ENCODE results near the gene SLC25A5. TPM values are rescaled to one million over a fixed set of nuclear protein-coding genes. Genes with fewer than 3 reads are reported as not detected.

Gene SLC25A5
- total RNA-seq, 4 donors from 2014 or later: 98.8 to 213 (median 135) TPM

DNA sequence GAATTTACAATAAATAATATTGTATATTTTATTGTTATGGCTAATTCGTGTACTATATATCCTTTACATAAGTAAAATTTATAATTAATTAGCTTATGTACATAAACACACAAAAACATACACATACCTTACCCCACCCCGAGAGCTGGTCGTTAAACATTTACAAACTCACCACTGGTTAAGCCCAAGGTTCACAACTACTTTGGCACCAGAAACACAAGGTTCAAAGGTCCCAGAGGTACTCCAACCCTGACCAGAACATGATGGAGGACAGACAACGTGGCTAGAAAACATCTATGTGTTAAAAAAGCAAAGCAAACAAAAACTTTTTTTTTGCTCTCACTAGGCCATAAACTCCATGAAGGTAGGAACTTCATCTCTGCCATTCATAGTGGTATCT is 37.7 kb downstream of the SLC25A5 start:
- intact Hi-C loops (cut with DNase I; ENCODE audit: low total_unique reads): no loop called here
- TF ChIP-seq POLR2A (IDR thresholded peaks at IDR 0.05): no peak
- TF ChIP-seq, protein P1, sequence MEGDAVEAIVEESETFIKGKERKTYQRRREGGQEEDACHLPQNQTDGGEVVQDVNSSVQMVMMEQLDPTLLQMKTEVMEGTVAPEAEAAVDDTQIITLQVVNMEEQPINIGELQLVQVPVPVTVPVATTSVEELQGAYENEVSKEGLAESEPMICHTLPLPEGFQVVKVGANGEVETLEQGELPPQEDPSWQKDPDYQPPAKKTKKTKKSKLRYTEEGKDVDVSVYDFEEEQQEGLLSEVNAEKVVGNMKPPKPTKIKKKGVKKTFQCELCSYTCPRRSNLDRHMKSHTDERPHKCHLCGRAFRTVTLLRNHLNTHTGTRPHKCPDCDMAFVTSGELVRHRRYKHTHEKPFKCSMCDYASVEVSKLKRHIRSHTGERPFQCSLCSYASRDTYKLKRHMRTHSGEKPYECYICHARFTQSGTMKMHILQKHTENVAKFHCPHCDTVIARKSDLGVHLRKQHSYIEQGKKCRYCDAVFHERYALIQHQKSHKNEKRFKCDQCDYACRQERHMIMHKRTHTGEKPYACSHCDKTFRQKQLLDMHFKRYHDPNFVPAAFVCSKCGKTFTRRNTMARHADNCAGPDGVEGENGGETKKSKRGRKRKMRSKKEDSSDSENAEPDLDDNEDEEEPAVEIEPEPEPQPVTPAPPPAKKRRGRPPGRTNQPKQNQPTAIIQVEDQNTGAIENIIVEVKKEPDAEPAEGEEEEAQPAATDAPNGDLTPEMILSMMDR (IDR thresholded peaks at IDR 0.05): no peak
- Histone ChIP-seq H3K27me3 (no peaks in the 10 kb centered on the region), H3K4me1 (no peaks in the 10 kb centered on the region), H3K4me3 (no peak overlapping the region), H3K9me3 (no peaks in the 10 kb centered on the region), H3K27ac (no peak overlapping the region), H3K36me3 (no peaks in the 10 kb centered on the region)
- no peak for DNase-seq

DNA sequence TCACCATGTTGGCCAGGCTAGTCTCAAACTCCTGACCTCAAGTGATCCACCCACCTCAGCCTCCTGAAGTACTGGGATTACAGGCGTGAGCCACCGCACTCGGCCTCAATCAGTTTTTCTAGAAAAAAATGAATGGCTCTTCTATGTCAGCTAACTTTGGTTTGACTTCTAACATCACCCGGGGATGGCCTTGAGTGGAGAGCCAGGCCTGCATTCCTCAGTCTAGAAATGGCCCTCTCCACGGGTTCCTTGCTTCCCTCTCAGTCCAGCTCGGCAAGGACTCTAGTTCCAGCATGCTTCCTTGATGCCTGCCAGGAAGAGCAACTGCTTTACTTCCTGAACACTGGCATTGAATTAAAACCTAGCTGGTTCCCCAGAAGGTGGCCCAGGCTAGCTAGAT is 39.0 kb downstream of the SLC25A5 start:
- H3K4me3 ChIP-seq: no peak overlapping the region
- H3K27me3 ChIP-seq: no peaks in the 10 kb centered on the region
- H3K4me1 ChIP-seq: no peaks in the 10 kb centered on the region
- H3K27ac ChIP-seq: no peak overlapping the region
- no peak for DNase-seq
- H3K9me3 ChIP-seq: no peaks in the 10 kb centered on the region
- intact Hi-C loops (cut with DNase I; ENCODE audit: low total_unique reads): no loop called here
- no peaks in the 10 kb centered on the region for H3K36me3 ChIP-seq
- no peak for TF ChIP-seq POLR2A (IDR thresholded peaks at IDR 0.05)
- TF ChIP-seq, protein P1 (IDR thresholded peaks at IDR 0.05): no peak

DNA sequence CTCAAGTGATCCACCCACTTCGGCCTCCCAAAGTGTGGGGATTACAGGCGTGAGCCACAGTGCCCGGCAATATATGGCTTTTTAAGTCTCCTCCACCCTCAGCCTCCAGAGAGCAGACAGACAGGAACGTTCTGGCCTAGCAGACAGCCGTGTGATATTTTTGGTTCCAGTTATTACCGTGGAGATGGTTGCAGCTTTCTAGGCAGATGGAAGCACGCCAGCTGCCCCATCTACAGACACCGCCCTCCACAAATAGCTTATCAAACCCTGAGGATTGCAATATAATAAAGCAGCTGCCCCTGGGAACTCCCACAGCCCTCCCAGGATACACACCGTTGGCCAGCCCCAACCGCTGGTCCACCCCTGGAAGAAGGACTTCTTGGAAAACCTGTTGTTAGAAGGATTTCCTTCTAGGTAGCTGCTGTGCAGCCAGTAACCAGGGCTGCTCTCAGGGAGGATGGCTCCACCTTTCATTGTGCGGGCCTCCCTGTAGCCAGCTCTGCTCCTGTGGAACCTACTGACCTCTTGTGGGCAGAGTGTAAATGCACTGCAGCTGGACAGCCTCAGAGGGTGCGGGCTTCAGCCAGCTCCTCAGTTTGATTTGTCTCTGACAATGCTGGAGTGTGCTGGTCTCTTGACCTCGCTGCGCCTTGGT is 44.0 kb downstream of the SLC25A5 start:
- Histone ChIP-seq H3K9me3 (no peaks in the 10 kb centered on the region), H3K27me3 (no peaks in the 10 kb centered on the region), H3K27ac (no peak overlapping the region), H3K4me3 (no peak overlapping the region), H3K36me3 (no peaks in the 10 kb centered on the region), H3K4me1 (no peaks in the 10 kb centered on the region)
- intact Hi-C loops (cut with DNase I; ENCODE audit: low total_unique reads): no loop called here
- DNase-seq: peak; percentile 17 to 24
- TF ChIP-seq, protein P1 (IDR thresholded peaks at IDR 0.05): peak in 3 of 4 experiments; percentile 33 to 46 (median 37)
- TF ChIP-seq POLR2A (IDR thresholded peaks at IDR 0.05): no peak

DNA sequence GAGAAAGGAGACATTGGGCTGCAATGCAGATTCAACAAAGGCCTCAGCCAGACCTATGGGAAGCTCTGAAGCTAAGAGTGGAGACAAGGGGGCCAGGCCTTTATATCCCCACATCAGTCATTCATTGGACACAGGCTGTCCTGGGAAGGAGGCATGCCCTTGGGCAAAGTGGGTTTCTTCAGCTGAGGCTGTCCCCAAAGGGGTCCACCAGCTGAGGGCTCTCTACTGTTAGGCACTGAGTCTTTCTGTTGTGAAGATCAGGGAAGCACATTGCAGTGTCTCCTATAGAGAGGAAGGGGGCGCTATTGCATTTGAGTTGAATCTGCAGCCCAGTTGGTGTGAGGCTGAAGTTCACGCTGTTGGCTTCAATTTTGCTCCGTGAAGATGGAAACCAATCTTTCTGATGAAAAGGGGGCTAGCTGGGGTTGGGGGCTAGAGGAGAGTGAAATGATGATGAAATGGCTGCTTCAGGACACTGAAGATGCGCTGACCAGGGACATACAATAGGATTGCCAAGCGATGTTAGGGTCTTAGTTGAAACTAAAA is 48.0 kb downstream of the SLC25A5 start:
- H3K4me1 ChIP-seq: no peaks in the 10 kb centered on the region
- H3K4me3 ChIP-seq: no peak overlapping the region
- intact Hi-C loops (cut with DNase I; ENCODE audit: low total_unique reads): no loop called here
- no peaks in the 10 kb centered on the region for H3K36me3 ChIP-seq
- no peak overlapping the region for H3K27ac ChIP-seq
- peak in 1 of 2 donors; percentile 15 for DNase-seq
- no peaks in the 10 kb centered on the region for H3K27me3 ChIP-seq
- TF ChIP-seq, protein P1 (IDR thresholded peaks at IDR 0.05): peak; percentile 51 to 72 (median 68)
- no peak for TF ChIP-seq POLR2A (IDR thresholded peaks at IDR 0.05)
- H3K9me3 ChIP-seq: no peaks in the 10 kb centered on the region

DNA sequence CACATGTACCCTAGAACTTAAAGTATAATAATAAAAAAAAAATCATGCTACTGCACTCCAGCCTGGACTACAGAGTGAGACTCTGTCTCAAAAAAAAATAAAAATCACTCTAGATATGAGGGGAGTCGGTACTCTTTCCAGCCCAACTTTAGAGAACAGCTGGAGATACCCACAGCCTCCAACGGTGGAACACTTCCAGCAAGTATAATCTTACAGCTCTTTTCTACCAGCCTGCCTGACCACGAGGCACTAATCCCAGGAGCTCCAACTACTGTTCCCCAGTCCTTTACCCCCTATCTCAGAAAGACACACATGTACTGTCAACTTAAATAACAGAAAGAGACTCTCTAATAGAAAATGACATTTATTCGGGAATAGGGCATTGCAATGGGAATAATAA is 50.1 kb downstream of the SLC25A5 start:
- H3K4me3 ChIP-seq: no peak overlapping the region
- H3K36me3 ChIP-seq: no peaks in the 10 kb centered on the region
- H3K9me3 ChIP-seq: no peaks in the 10 kb centered on the region
- intact Hi-C loops (cut with DNase I; ENCODE audit: low total_unique reads): no loop called here
- DNase-seq: no peak
- H3K27me3 ChIP-seq: no peaks in the 10 kb centered on the region
- H3K4me1 ChIP-seq: no peaks in the 10 kb centered on the region
- H3K27ac ChIP-seq: no peak overlapping the region
- no peak for TF ChIP-seq POLR2A (IDR thresholded peaks at IDR 0.05)
- TF ChIP-seq, protein P1 (IDR thresholded peaks at IDR 0.05): no peak

Measured in uterus (tissue), 4 donors.